SU-DHL-6 (cell line): ENCODE results near the gene CYP2B6.

Experiments
- EZH2phosphoT487 ChIP-seq: fragments of 200-600 bp; sonication (generic), shearing (Covaris generic); conservative IDR thresholded peaks from 2 replicates; pipeline ENCODE4 v1.6.1; 2018; ENCODE audit warnings: mild to moderate bottlenecking, antibody characterized with exemption, low read length, moderate library complexity, mixed read lengths
- TF ChIP-seq, protein P1 (sequence below): fragments of 200-600 bp; sonication (generic); IDR thresholded peaks from one replicate; pipeline ENCODE4 v1.5.1; 2017; ENCODE audit warnings: antibody characterized with exemption, mild to moderate bottlenecking, low read length, moderate library complexity; ENCODE audit not compliant: insufficient read depth, poor library complexity, severe bottlenecking

GRCh38 chr19:40962460-40962961 lies 28.6 kb upstream of the CYP2B6 start:
- TF ChIP-seq, protein P1, sequence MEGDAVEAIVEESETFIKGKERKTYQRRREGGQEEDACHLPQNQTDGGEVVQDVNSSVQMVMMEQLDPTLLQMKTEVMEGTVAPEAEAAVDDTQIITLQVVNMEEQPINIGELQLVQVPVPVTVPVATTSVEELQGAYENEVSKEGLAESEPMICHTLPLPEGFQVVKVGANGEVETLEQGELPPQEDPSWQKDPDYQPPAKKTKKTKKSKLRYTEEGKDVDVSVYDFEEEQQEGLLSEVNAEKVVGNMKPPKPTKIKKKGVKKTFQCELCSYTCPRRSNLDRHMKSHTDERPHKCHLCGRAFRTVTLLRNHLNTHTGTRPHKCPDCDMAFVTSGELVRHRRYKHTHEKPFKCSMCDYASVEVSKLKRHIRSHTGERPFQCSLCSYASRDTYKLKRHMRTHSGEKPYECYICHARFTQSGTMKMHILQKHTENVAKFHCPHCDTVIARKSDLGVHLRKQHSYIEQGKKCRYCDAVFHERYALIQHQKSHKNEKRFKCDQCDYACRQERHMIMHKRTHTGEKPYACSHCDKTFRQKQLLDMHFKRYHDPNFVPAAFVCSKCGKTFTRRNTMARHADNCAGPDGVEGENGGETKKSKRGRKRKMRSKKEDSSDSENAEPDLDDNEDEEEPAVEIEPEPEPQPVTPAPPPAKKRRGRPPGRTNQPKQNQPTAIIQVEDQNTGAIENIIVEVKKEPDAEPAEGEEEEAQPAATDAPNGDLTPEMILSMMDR: no peak
- TF ChIP-seq EZH2phosphoT487: no peak
